Mesothelial cell of epicardium (in vitro differentiated cells): ENCODE results near the gene NCR2. TPM values are rescaled to one million over a fixed set of nuclear protein-coding genes. Genes with fewer than 3 reads are reported as not detected.

Experiments used
- DNase-seq, 2 experiments: peaks; one replicate each; pipeline ENCODE4 v3.0.0; 2021; ENCODE audit warnings: low spot score in 2 of 2; ENCODE audit not compliant: unreplicated experiment in 2 of 2
- H3K27ac Mint-ChIP-seq: 2 replicates; pipeline ENCODE4 v1.8.0; 2021; ENCODE audit warnings: mixed read lengths
- H3K27me3 Mint-ChIP-seq: 2 replicates; pipeline ENCODE4 v1.8.0; 2021; ENCODE audit warnings: low read depth, mixed read lengths
- H3K36me3 Mint-ChIP-seq: 2 replicates; pipeline ENCODE4 v1.8.0; 2021; ENCODE audit warnings: mixed read lengths
- H3K4me1 Mint-ChIP-seq: 2 replicates; pipeline ENCODE4 v1.8.0; 2021; ENCODE audit warnings: mixed read lengths
- H3K4me3 Mint-ChIP-seq: 2 replicates; pipeline ENCODE4 v1.8.0; 2021; ENCODE audit warnings: mild to moderate bottlenecking, moderate library complexity, mixed read lengths
- H3K9me3 Mint-ChIP-seq: 2 replicates; pipeline ENCODE4 v1.8.0; 2021; ENCODE audit warnings: mixed read lengths
- CTCF ChIP-seq: fragments of 200-600 bp; sonication (generic); IDR thresholded peaks from one replicate; pipeline ENCODE4 v1.5.0; 2021; ENCODE audit warnings: antibody characterized with exemption; ENCODE audit not compliant: unreplicated experiment
- total RNA-seq: library from RNA; stranded (reverse); gene quantifications from 3 replicates; pipeline ENCODE4 v1.2.1, GENCODE V29; 2021

NCR2 gene
- total RNA-seq, 1 donor from 2014 or later, result not detected

- Mint-ChIP-seq H3K27ac (no peak overlapping the region), H3K9me3 (peaks cover 6% of the 10 kb centered on the region), H3K4me3 (no peak overlapping the region), H3K36me3 (no peaks in the 10 kb centered on the region), H3K27me3 (peaks cover 42% of the 10 kb centered on the region), H3K4me1 (no peaks in the 10 kb centered on the region)
- no peak for TF ChIP-seq CTCF
- DNase-seq, result no peak
Measured at GRCh38 chr6:41386594-41386993, 51.2 kb downstream of the NCR2 start.

- no peak for TF ChIP-seq CTCF
- peaks cover 41% of the 10 kb centered on the region for H3K27me3 Mint-ChIP-seq
- no peak for DNase-seq
- H3K36me3 Mint-ChIP-seq, result peaks cover 2% of the 10 kb centered on the region
- H3K4me1 Mint-ChIP-seq, result no peaks in the 10 kb centered on the region
- H3K4me3 Mint-ChIP-seq, result no peak overlapping the region
- peaks cover 33% of the 10 kb centered on the region for H3K9me3 Mint-ChIP-seq
- no peak overlapping the region for H3K27ac Mint-ChIP-seq
Measured at GRCh38 chr6:41392246-41392645, 56.8 kb downstream of the NCR2 start.

GRCh38 chr6:41396335-41396734 is 60.9 kb downstream of the NCR2 start:
- H3K9me3 Mint-ChIP-seq, result peaks cover 29% of the 10 kb centered on the region
- peaks cover 10% of the 10 kb centered on the region for H3K4me1 Mint-ChIP-seq
- H3K27ac Mint-ChIP-seq, result no peak overlapping the region
- no peak for DNase-seq
- H3K4me3 Mint-ChIP-seq, result no peak overlapping the region
- no peak for TF ChIP-seq CTCF
- peaks cover 2% of the 10 kb centered on the region for H3K36me3 Mint-ChIP-seq
- peaks cover 64% of the 10 kb centered on the region for H3K27me3 Mint-ChIP-seq

- TF ChIP-seq CTCF, result no peak
- Mint-ChIP-seq H3K27me3 (peaks cover 77% of the 10 kb centered on the region), H3K36me3 (peaks cover 5% of the 10 kb centered on the region), H3K4me3 (no peak overlapping the region), H3K4me1 (peaks cover 17% of the 10 kb centered on the region), H3K27ac (no peak overlapping the region), H3K9me3 (peaks cover 20% of the 10 kb centered on the region)
- DNase-seq, result no peak
Measured at GRCh38 chr6:41399424-41399823, 64.0 kb downstream of the NCR2 start.

Other genes with a start within 250 kb of the NCR2 start
- not detected in 3 replicates for gene TREML1, start 181.3 kb upstream of the NCR2 start, total RNA-seq
- not detected in 3 replicates for gene TREM2, start 172.5 kb upstream of the NCR2 start, total RNA-seq
- gene TREML2, start 134.5 kb upstream of the NCR2 start, total RNA-seq, result not detected in 3 replicates
- gene TREML4, start 107.3 kb upstream of the NCR2 start, total RNA-seq, result not detected in 3 replicates
- gene TREM1, start 48.9 kb upstream of the NCR2 start, total RNA-seq, result 0.34 to 0.53 TPM in 2 of 3 replicates, not detected in the other
- gene FOXP4, start 210.8 kb downstream of the NCR2 start, total RNA-seq, result 85.1 to 91.0 TPM (median 87.9 TPM) in 3 replicates